HS-27A (cell line): Measurements from ENCODE around the gene ATXN1.

ENCODE experiments used
- DNase-seq: peaks from one replicate; pipeline ENCODE4 v3.0.0-alpha.2; 2012; ENCODE audit warnings: low read depth, missing footprints

ATXN1 gene

DNA sequence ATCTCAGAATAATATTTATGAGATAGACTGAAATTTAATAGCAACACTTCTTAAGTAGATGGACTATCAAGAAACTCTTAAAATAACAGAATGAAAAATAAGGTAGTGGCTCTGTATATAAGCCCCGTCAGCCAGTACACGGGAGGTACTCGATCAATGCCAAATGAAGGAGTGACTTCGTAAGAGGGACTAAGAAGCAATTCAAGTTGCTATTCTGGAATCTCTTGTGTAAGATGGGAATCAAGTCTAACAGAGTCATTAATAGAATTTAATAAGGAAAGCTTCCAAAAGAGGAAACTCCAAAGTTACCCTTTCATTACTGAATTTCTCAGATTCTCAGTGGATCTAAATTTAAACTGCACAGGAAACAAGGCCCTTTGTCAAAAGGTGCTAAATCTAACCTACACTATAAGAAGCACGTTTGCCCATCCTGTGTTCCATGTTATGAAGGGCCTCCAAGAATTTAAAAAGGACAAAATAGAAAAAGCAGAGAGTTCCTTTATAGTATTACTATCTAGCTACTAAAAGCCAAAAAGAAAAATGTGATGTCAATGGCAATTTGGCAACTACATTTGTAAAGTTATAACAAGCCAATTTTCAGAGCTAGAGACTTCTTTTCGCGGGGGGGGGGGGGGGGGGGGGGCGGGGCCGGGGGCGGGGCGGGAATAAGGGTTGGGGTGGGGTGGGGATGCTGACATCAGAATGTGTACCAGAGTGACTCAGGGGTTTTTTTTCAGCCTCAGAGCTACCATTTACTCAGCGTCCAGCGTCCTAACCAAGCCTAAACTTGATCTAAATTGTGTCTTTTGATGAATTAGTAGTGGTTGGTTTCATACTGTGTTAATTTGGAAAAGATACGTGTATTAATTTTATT lies 322.3 kb downstream of the ATXN1 start:
- peak; percentile 7 for DNase-seq

DNA sequence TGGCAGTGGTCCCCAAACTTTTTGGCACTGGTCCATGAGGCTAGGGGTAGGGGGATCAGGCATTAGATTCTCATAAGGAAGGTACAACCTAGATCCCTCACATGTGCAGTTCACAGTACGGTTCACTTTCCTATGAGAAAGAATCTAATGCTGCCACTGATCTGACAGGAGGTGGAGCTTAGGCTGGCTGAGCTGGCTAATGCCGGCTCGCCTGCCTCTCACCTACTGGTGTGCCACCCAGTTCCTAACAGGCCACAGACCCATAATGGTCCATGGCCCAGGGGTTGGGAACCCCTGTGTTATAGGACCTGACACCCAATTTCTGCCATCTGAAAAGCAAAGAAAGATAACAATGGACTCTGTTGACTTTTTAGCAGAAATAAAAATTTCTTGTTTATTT lies 323.3 kb downstream of the ATXN1 start:
- no peak for DNase-seq

DNA sequence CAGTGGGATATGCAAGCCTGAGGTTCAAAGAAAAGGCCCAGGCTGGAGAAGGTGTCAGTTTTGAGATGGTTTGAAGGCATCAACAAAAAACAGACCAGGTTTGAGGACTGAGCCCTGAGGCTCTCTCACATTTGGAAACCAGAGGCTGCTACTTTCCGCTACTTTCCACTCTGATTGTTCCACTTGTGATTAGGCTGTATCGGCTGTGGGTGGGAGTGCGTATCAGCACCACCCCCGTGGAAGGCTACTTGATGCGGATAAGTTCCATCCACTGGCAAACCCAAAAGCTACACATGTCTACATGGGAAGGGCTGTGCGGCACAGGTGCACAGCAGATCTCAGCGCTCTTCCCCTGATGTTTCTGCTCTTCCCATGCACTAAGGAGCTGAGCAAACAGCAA lies 324.2 kb downstream of the ATXN1 start:
- no peak for DNase-seq

DNA sequence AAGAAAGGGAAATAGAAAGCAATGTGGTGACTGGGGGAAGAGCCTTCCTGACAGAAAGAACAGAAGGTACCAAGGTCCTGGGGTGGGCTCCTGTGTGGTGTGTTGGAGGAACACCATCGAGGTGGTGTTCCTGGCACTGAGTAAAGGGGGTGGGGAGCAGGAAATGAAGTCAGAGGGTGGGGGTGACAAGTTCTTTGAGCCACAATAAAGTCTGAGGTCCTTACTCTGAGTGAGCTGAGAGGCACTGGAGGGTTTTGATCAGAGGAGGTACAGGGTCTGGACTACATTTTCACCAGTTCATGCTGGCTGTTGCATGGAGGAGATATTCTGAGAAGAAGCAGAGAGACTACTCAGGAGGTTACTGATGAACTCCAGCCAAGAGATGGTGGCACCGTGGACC lies 324.7 kb downstream of the ATXN1 start:
- DNase-seq: no peak

DNA sequence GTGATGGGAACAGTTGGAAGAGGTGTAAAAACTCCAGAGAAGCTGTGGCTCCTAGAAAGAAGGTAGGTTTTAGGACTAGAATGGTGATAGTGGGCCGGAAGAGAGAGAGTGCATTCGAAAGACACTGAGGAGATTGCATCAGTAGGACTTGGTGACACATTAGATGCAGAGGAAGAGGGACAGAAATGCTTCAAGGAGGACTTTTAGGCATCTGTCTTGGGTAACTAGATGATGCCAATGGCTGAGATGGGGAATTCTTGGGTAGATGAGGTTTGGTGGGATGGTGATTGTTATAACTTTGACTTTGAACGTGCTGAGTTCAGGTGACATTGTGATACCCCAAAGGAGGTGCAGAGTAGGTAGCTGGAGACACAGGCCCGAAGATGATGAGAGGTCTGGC lies 326.4 kb downstream of the ATXN1 start:
- DNase-seq: no peak

DNA sequence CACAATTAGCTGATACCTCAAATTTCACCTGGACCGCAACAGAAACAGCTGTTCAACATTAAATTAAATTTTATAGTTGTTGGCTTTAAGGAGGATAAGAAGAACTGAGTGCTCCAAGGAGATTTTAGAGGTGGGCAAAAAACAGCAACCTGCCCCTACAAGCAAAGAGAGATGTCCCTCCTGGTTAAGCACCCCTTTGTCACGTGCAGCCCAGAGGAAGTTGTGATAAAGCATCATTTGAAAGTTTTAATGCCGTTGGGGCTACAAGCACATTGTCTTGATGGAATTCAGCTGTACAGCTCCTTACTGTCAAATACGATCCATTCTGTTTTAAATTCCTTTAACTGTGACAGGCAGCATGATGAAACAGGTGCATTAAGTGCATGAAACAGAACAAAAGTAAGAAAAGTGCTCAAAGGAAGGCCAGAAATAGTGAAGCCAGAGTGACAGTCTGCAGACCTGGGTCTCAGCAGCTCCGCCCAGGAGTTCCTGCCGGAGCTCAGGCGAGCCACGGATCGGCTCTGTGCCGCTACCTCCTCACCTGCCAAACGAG lies 327.8 kb downstream of the ATXN1 start:
- no peak for DNase-seq

DNA sequence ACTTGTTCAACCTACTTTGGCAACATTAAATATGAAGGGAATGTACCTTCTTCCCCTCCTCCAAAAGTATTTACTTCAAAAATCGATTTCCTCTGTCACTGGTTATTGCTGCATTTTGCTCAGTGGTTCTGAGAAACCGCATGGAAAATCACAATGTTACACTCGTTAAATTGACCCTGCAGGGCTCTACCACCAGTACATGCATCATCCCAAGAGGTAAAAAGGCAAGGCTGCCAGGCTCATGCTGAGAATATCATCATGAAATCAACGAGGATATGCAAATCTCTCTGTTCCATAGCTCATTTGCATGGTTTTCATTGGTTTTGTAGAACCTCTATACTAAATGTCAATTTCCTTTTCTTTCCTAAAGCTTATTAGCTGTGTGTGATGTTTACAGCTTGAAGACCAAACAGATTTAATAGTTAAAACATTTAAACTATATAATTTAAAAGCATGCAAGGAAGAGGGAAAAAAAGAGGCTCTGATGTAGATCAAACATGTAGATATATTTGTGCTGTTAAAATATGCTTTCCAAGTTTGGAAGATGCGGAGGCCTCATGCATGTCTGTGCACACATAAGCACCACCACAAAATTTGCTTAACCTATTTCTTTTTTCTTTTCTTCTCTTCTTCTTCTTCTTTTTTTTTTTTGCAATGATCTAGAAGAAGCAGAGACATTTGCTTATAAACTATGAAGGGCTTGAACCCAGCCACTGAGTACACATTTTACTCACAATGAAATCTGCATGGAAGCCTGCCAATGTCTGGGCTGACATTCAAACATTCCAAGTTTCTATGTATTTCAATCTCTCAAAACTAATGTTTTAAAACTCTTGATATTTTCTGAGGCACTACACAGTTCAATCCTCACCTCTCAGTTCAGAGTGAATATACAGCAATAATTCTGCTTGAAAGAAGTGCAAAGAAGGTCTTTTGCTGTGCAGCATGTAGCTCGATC lies 328.9 kb downstream of the ATXN1 start:
- no peak for DNase-seq

DNA sequence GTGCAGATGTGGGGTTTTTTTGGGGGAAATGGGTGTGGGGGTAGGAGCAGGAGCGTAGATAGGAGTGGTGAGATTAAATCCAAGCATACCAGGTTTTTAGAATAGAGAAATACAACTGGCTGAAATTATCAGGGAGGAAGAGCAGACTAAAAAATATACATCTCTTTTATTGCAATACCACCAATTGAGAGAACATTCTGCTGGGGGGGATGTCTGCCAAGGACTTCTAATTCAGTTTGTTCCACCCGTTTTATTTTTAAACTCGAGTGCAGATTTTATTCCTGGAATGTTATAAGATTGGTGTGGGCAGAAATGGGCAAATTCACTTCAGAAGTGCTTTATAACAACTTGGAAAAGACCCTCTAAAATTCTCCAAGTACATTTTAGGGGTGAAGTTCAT lies 330.2 kb downstream of the ATXN1 start:
- DNase-seq: no peak

DNA sequence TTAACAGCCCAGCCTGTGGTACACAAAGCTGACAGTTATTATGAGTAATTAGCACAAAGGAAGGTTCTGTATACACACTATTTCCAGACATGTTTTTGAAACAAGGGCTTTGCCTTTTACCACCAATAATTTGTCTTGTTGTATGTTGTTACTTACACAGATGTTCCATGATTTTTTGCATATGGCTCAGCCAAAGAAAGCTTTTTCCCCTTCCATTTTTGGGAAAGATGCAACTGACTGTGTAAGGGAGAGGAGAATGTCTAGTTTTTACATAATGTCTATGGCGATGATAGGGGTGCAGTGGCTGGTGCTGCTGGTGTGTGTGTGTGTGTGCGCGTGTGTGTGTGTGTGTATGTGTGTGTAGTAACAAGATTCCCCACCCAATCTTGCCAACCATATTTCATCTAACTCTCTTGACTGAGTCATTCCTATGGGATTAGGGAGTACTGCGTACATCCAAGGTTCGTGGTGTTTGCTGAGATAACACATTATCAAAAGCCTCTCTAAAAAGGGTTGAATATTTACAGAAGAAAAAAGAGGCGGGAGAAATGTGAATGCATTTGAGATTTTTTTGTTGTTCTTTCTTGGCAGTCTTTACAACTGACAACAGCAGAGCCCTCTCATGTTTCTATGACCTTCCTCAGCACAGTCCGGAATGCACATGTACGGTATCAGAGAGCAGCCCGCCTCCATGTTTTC lies 330.7 kb downstream of the ATXN1 start:
- no peak for DNase-seq

DNA sequence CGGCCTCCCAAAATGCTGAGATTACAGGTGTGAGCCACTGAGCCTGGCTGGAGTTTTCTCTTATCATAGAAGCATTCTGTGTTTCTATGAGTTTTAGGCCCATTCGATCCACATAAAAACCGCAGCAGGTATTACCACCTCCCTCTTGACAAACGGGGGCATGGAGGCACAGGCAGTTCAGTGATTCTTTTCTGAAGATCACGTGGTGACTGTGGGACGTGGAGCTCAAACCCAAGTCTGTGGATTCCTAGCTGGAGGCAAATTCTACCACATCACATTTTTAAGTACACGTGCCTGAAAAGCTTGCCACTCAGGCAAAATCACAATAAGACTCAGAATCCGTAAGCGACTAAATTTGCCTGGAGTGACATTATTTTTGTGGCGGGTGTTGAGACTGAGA lies 331.6 kb downstream of the ATXN1 start:
- no peak for DNase-seq

DNA sequence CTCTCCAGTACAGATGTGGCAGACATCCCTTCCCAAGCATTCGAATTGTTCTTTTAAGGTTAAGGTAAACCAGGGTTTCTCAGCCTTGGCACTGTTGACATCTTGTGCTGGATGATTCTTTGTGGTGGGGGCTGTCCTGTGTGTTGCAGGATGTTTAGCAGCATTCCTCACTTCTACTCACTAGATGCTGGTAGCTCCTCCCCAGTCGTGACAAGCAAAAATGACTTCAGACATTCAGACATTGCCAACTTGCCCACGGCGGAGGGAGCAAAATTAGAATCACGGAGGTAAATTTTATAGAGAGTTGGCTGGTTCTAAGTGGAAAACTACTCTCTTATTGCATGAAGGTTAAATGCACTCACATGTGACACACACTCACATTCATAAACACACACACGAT lies 334.1 kb downstream of the ATXN1 start:
- no peak for DNase-seq

DNA sequence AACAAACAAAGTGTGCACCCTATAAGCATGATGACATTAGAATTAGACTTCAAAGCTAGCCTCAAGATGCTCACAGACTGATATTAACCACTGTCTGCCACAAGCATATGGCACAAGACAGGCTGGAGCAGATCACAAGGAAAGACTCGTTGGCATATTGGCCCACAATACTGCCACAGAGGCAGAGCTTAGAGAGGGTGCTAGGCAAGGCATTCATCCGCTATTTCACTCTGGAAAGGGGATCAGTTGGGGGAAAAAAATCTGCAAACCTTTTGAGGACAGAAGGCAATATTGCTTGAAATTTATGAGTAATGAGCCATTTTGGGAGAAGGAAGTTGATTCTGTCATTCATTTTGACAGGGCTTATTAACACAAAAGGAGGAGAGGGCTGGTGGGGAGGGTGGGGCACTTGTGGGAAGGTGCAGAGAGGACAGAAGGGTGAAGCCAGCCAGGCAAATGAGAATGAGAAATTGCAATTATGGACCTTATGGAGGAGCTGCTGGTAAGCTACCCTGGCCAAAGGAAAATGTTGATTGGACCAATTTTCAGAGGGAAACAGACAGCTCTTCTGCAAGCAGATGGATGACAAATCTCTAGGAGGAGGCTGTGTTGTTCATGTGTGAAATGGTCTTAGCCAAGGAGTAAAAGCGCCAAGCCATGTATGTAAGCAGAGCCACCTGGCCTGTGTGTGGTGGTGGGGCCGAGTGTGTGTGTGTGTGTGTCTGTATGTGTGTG lies 335.2 kb downstream of the ATXN1 start:
- DNase-seq: no peak

DNA sequence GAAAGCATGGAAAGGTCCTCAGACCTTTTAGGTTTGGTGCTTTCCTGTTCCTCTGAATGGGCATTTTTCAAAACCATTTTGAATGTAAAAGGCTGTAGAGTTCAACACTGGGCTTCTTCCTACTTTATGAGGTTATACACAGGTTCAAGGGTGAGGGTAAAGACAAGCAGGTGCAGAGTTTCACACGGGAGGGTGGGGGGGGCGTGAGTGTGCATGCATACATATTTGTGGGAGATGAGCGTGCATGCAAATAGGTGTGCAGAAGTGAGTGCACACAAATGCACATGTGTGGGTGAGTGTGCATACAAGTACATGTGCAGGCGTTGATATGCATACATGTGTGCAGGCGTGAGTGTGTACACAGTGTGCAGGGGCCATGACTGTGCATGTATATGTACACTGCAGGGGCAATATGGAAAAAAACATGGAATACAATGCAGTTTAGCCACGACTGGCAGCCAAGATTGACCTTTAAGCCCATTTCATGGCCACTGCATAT lies 339.7 kb downstream of the ATXN1 start:
- DNase-seq: no peak

DNA sequence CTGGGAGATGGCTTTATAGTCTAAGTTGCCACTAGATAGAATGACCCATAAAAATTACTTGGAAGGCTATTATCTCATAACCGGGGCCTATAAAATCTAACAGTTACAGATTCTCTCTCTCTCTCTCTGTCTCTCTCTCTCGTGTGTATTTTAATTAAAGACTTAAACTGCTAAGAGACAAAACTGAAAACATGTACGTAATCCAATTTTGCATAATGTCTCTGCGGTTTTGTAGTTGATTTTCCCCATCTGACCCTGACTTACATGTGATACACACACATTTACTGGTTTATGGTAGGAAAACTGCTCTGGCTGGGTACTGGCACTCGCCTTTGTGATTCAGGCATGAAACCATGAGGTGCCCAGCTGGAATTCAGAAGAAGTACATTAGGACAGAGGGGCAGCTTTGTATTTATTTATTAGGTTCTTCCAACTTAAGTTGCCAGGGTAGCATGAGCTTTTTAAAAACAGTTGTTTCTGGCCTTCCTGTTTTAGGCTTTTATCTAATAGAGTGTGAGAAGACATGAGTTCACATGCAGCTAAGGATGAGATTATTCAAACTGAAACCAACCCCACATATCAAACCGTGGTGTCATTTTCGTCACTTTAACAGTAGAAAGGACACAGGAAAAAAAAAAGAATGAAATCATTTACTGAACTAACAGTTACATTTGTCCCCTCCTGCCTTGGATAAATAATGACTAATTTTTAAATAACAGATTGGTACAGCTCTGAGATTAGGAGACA lies 340.4 kb downstream of the ATXN1 start:
- no peak for DNase-seq

DNA sequence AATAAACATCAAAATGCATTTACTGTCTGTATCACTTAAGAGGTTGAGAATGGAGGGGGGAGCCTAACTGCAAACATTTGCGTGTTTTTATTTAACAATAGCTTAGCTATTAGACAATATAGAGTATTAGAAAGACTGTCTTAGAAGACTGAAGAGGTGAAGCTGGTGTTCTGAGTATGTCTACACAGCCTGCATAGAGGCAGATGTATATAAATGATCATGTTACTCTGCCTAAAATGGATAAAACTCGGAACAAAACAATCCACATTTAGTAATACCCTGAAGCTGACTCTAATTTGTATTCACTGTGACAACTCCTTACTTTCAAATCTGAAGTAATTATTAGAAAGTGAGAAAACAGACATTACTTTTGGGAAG lies 340.9 kb downstream of the ATXN1 start:
- no peak for DNase-seq

DNA sequence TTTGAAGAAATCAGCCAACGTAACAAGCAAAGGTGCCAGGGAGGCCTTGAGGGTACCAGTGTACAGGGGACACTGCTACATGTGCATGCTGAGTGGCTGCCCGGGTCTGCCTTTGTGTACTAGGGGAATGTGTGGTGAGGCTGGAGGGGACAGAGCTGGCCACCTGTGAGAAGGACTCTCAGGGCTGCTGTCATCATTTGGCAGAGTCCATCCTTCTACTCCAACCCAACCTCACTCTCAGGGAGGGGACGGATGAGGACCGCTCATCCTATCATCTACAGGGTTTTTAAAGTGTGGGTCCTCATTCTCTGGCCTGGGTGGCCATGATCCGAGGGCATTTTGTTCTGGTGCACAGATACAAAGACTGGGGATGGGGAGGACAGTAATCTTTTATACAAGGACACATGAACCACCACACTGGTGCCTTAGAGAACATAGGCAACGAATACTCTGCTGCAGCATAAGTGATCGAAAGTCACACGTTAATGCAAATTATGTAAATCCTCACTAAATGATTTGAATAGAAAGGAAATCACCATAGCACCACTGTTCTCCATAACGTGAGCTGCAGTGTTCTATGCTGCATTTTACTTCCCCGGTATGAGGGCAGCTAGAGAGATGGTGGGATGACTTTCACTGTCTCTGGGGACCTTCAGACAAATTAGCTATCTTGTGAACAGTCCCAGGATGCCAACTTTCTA lies 341.5 kb downstream of the ATXN1 start:
- no peak for DNase-seq

DNA sequence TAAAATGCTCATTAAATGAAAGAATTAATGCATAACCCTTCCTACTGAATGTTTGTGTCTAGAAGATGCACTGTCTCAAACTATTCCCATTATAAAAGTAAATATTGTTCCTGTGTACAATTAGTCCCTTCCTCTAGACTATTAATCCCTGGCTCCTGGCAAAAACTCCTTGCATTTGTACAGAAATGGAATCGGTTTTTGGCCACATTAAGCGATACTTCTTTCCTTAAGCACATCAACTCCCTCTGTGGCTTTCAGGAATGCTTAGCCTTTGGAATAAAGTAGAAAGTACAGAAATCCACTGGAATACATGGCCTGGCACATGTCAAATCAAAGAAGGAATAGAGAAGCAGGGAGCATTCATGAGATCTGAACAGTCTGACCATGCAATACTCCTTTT lies 343.1 kb downstream of the ATXN1 start:
- no peak for DNase-seq

DNA sequence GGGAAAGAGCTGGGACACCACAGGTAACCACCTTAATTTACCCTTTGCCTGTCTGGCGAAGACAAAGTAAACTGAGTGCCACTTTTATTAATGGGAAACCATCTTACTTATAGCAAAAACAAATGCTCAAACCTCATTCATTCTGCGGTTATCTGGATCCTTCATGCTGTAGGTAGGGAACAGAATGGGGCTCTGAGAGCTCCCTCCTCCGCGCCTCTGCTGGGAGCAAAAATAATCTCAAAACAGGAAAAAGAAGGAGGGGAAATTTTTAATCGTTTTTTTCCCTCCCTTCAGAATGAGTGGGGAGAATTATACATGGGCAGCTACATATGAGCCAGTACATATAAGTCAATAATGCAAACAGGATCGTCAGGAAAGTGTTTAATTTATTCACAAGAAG lies 345.6 kb downstream of the ATXN1 start:
- DNase-seq: no peak

DNA sequence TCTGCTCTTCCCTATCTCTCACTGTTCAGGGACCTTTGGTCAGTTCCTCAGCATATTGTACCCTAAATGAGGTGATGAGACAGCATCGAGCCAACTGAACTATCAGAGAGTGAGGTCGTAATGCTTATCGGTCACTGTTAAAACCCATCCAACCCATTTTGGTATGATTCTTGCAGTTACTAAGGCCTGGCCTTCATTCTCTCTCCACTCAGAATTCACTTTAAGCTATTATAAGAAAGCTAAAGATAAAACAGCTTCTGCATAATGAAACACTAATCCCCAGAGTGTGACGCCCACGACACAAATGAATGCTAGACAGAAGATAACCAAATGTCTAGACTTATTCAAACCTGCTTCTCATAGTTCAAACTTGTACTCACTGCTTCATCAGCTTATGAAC lies 347.1 kb downstream of the ATXN1 start:
- DNase-seq: no peak

DNA sequence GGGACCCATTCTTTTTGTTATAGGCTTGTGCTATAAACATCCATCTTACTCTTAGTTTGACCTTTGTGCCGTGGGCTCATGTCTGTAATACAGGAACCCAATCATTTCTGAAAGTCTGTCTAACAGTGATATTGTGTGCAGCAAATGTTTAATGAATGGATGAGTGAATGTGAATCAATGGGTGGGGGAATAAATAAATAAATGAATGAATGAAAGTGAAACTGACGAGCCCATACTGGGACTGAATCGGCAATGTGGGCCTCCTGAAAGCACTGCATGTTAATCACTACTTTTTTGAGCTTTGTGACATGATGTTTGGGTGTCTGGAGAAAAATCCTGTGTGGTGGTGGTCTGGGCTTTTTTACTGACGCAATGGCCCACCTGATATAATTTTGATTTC lies 347.9 kb downstream of the ATXN1 start:
- no peak for DNase-seq
